GM12801 (cell line): ENCODE data around the gene EFCAB7.

Experiments
- TF ChIP-seq, protein P1 (sequence below): IDR thresholded peaks from one replicate; pipeline ENCODE4 v1.5.1; 2011; ENCODE audit warnings: control low read depth; ENCODE audit not compliant: insufficient read length; ENCODE audit errors: extremely low read depth

EFCAB7 gene

DNA sequence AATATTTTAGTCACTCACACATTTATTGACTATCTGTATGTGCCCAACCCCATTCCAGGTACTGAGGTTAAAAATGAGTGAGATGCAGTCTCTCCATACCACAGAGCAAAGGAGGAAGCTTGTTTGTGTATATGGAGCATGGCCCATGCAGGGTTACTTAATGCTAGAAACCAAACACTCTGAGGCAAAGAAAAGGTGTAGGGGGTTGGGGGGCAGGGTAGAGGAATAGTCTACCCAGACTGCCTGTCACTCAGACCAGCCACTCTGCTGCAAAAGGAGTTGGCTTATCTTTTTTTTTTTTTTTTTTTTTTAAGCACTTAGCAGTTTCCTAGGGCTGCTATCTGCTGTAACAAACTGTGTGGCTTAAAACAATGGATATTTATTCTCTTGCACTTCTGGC is 89.6 kb downstream of the EFCAB7 start:
- TF ChIP-seq, protein P1, sequence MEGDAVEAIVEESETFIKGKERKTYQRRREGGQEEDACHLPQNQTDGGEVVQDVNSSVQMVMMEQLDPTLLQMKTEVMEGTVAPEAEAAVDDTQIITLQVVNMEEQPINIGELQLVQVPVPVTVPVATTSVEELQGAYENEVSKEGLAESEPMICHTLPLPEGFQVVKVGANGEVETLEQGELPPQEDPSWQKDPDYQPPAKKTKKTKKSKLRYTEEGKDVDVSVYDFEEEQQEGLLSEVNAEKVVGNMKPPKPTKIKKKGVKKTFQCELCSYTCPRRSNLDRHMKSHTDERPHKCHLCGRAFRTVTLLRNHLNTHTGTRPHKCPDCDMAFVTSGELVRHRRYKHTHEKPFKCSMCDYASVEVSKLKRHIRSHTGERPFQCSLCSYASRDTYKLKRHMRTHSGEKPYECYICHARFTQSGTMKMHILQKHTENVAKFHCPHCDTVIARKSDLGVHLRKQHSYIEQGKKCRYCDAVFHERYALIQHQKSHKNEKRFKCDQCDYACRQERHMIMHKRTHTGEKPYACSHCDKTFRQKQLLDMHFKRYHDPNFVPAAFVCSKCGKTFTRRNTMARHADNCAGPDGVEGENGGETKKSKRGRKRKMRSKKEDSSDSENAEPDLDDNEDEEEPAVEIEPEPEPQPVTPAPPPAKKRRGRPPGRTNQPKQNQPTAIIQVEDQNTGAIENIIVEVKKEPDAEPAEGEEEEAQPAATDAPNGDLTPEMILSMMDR = no peak

DNA sequence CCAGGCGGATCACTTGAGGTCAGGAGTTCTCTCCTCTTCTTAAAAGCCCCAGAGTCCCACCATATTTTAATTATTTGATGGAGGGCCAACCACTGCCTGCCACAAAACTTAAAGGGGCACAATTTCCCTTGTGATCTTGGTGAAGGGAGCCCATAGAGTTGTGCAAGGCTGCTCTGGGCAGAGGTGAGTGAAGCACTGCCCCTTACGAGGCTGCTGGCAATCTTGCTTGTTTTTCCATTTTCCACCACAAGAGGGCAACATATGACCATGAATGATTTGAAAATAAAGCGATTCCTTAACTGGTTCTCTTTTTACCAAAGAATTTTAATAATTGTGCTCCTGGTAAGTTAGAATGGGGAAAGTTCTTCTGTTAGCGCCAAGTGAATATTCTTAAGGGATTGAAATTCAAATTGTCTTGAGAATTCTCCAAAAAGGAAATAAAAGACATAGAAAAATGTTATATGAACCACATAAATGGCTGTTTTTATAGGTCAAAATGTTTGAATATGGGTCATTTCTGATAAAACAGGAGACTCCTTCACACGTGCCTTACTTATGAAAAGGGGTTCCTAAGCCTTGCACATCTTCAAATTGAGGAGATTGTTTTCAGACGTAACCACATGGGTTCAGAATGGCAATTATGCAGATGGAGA is 92.6 kb downstream of the EFCAB7 start:
- TF ChIP-seq, protein P1 = no peak

DNA sequence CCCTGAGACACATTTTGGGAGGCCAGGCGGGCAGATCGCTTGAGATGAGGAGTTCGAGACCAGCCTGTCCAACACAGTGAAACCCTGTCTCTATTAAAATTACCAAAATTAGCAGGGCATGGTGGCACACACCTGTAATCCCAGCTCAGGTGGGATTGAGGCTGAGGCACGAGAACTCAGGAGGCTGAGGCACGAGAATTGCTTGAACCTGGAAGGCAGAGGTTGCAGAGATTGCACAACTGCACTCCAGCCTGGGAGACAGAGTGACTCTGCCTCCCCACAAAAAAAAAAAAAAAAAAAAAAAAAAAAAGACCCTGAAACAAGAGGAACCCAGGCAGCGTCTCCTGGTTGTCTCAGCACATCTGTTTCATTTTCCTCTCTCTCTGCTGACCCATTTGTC is 94.1 kb downstream of the EFCAB7 start:
- TF ChIP-seq, protein P1 = no peak

DNA sequence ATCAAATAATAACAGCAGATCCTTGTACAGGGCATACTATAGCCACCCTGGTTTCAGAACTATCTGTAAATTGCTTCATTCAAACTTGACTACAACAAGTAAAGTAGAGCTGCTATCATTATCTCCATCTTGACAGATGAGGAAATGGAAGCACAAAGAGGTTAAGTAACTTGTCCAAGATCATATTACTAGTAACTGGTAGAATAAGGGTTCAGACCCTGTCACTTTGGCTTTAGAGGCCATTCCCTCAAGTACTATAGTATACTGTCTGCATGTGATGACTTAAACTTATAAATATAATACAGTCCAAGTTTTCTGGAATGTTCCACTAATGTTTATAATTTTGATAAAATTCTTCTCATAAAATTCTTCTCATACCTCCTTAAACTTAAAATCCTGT is 94.7 kb downstream of the EFCAB7 start:
- TF ChIP-seq, protein P1 = no peak

DNA sequence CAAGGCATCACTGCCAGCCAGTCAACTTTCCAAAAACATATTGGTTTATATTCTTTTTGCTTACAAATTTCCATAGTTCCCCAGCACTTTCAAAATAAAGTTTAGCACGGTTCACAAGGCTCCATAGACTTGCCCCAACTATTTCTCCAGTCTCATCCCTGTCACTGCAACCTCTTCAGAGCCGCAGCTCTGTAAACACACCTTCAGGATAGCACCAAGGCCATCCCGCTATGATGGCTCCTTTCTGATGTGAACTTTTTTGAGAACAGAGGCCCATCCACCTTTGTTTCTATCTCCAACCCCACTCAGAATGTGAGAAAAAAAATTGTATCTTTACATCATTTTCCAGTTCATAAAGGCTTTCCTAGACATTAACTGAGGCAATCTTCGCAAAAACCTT is 96.2 kb downstream of the EFCAB7 start:
- TF ChIP-seq, protein P1 = no peak

DNA sequence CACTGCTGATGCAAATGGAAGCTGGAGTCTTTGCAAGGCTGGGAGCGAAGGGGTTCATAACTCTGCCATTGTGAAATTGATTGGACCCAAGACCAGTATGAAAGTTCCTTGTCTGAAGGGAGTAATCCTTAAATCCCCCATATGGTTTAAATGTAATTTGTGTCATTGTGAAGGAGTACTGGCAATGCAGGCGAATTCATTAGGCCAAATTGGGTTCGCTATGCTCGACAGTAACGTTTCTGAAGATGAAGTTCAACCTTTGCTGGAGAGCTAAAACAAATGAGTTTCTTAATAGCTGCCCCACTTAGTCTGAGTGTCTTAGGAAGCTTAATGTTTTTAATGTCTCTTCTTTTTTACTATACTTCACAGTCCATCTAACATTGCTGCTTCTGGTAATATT is 97.3 kb downstream of the EFCAB7 start:
- TF ChIP-seq, protein P1 = no peak

DNA sequence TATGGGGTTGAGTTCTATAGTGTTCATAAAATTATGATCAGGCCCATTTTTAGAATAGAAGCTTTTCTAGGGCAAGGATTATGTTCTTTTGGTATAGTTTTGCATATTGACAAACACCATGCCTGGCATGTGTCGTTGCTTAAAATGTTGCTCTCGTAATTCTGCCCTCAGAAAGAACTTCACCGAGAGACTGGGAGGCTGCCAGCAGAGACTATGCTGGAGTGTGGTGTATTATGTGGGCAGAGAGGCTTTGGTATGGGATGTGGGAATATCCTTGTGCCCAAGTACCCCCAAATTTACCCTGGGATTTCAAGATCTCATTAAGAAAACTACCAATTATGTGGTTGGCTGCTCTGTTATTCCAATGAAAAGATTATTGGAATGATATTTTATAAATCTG is 97.8 kb downstream of the EFCAB7 start:
- TF ChIP-seq, protein P1 = no peak
